ENCODE results near the gene MGAT5.

GRCh38 chr2:134319596-134320254 is 65.9 kb downstream of the MGAT5 start:
- TF ChIP-seq CTCF (IDR thresholded peaks at IDR 0.05; ENCODE audit: low read depth, low read length), result no peak
- no peak for TF ChIP-seq POLR2A (IDR thresholded peaks at IDR 0.05; ENCODE audit: extremely low read depth, insufficient read length)

All from NB4 (cell line).